K562 (cell line): ENCODE measurements around the gene PUM1. TPM values are rescaled to one million over a fixed set of nuclear protein-coding genes. Genes with fewer than 3 reads are reported as not detected.

Experiments
- ATAC-seq: fragments of 200-7000 bp; cut with Tn5 transposase; 3 replicates; pipeline ENCODE4 v1.9.1; 2020; ENCODE audit warnings: moderate library complexity
- BruUV-seq: library from RNA; stranded (reverse); fragments of 400-500 nt; replicated peaks from 2 replicates; lab custom pipeline; 2021; lab: Mats Ljungman, UMichigan
- CTCF ChIA-PET: fragments of 300-600 bp; formaldehyde crosslinking; extraction: SDS; loops from one replicate; lab custom pipeline; 2021; ENCODE audit warnings: low intra/inter-chr PET ratio; lab: Yijun Ruan, JAX
- POLR2A ChIA-PET: fragments of 300-600, 350-650 bp; sonication (Branson Sonifier 250); formaldehyde crosslinking; extraction: SDS; loops from one replicate; lab custom pipeline; 2021; ENCODE audit warnings: antibody characterized with exemption, inconsistent platforms; lab: Yijun Ruan, JAX
- DNase-seq, 4 experiments: peaks; one replicate each; pipeline versions ENCODE4 v3.0.0 to v3.0.0-alpha.2; 2011 to 2018; ENCODE audit warnings: low spot score in 3 of 4, mixed read lengths in 3 of 4; ENCODE audit errors: extremely low read depth in 1 of 4
- FAIRE-seq: peaks from 2 replicates; lab custom pipeline; 2011; peaks lifted over from hg19 to GRCh38; lab: Jason Lieb, UNC
- H2AFZ ChIP-seq: 2 replicates; pipeline ENCODE4 v1.6.0; 2011; ENCODE audit warnings: low read depth, low read length, control low read depth, inconsistent platforms
- H3K27ac ChIP-seq: fragments of 200-600 bp; 3 replicates; pipeline ENCODE4 v1.8.0; 2011; ENCODE audit warnings: low read depth, mild to moderate bottlenecking, control low read depth, inconsistent platforms, low read length, moderate library complexity, mixed read lengths; ENCODE audit errors: extremely low read depth
- H3K27me3 ChIP-seq, 2 experiments: fragments of 300-600 bp in 1 of 2; 2 replicates in 1 of 2; 3 replicates in 1 of 2; pipeline versions ENCODE4 v1.6.0 to v1.8.0; 2011; ENCODE audit warnings: inconsistent platforms in 2 of 2, low read length in 2 of 2, mild to moderate bottlenecking in 1 of 2, mixed read lengths in 1 of 2, moderate library complexity in 1 of 2; ENCODE audit not compliant: control insufficient read depth in 2 of 2, insufficient read depth in 2 of 2
- H3K36me3 ChIP-seq: fragments of 300-600 bp; 3 replicates; pipeline ENCODE4 v1.8.0; 2011; ENCODE audit warnings: mild to moderate bottlenecking, low read length, inconsistent platforms; ENCODE audit not compliant: control insufficient read depth, insufficient read depth
- H3K4me1 ChIP-seq, 2 experiments: fragments of 200-600 bp in 1 of 2; replicated peaks in 1 of 2; 2 replicates in 1 of 2; 3 replicates in 1 of 2; pipeline versions ENCODE4 v1.5.1 to v1.8.0; 2011; ENCODE audit warnings: inconsistent platforms in 2 of 2, low read length in 2 of 2, mild to moderate bottlenecking in 1 of 2, mixed read lengths in 1 of 2, moderate library complexity in 1 of 2; ENCODE audit not compliant: control insufficient read depth in 2 of 2, insufficient read depth in 2 of 2
- H3K4me2 ChIP-seq: 2 replicates; pipeline ENCODE4 v1.6.1; 2011; ENCODE audit warnings: low read length, control low read depth, inconsistent platforms, mixed read lengths; ENCODE audit not compliant: insufficient read depth
- H3K4me3 ChIP-seq: fragments of 200-600 bp; sonication (generic), shearing (Covaris generic); 2 replicates; pipeline ENCODE4 v1.5.1; 2016; ENCODE audit warnings: control low read depth, inconsistent platforms
- H3K79me2 ChIP-seq: fragments of 200-600 bp; 3 replicates; pipeline ENCODE4 v1.8.0; 2011; ENCODE audit warnings: low read length, inconsistent platforms; ENCODE audit not compliant: control insufficient read depth, insufficient read depth
- H3K9ac ChIP-seq, 2 experiments: 2 replicates each; pipeline versions ENCODE4 v1.6.0 to v1.6.1; 2011; ENCODE audit warnings: low read depth in 2 of 2, low read length in 2 of 2, control low read depth in 1 of 2, inconsistent platforms in 1 of 2, mild to moderate bottlenecking in 1 of 2, mixed read lengths in 1 of 2; ENCODE audit not compliant: insufficient read depth in 1 of 2
- H3K9me1 ChIP-seq: one replicate; pipeline ENCODE4 v1.6.0; 2011; ENCODE audit warnings: inconsistent platforms, mild to moderate bottlenecking, low read length, moderate library complexity; ENCODE audit not compliant: control insufficient read depth, insufficient read depth
- H3K9me3 ChIP-seq: replicated peaks from 2 replicates; pipeline ENCODE4 v1.5.1; 2011; ENCODE audit warnings: low read depth, low read length, inconsistent platforms; ENCODE audit not compliant: control insufficient read depth, insufficient read depth
- H4K20me1 ChIP-seq: replicated peaks from 2 replicates; pipeline ENCODE4 v1.6.1; 2011; ENCODE audit warnings: low read length, inconsistent platforms, mixed read lengths; ENCODE audit not compliant: control insufficient read depth, insufficient read depth
- BCOR ChIP-seq: fragments of 450-650 bp; IDR thresholded peaks from 2 replicates; pipeline ENCODE4 v1.6.1; 2016
- ETV6 ChIP-seq, 3 experiments: fragments of 150-350 bp in 1 of 3; sonication (generic) in 1 of 3; formaldehyde crosslinking in 1 of 3; IDR thresholded peaks; 2 replicates each; pipeline versions ENCODE4 v1.6.1 to v1.8.0; 2014 to 2022; ENCODE audit warnings: borderline replicate concordance in 2 of 3, low read depth in 2 of 3, antibody characterized with exemption in 1 of 3, low read length in 1 of 3, mild to moderate bottlenecking in 1 of 3, missing genetic modification reagents in 1 of 3
- FOSL1 ChIP-seq: fragments of 200-800 bp; sonication (Bioruptor generic); conservative IDR thresholded peaks from 2 replicates; pipeline ENCODE4 v1.6.1; 2016; ENCODE audit warnings: missing genetic modification characterization, missing compliant biosample characterization
- HCFC1 ChIP-seq: IDR thresholded peaks from 2 replicates; pipeline ENCODE4 v1.6.1; 2012; ENCODE audit warnings: low read depth, low read length, improper control_type of control experiment
- HDAC1 ChIP-seq, 2 experiments: fragments of 450-650 bp; IDR thresholded peaks; 2 replicates each; pipeline ENCODE4 v1.6.1; 2016 to 2017; ENCODE audit warnings: inconsistent platforms in 1 of 2, mild to moderate bottlenecking in 1 of 2, moderate library complexity in 1 of 2
- MCM3 ChIP-seq: fragments of 450-650 bp; IDR thresholded peaks from 2 replicates; pipeline ENCODE4 v1.6.1; 2016
- NR2C1 ChIP-seq, 2 experiments: fragments of 450-650 bp; IDR thresholded peaks; 2 replicates each; pipeline ENCODE4 v1.6.1; 2017; ENCODE audit warnings: mild to moderate bottlenecking in 2 of 2, antibody characterized with exemption in 1 of 2, inconsistent platforms in 1 of 2, missing compliant biosample characterization in 1 of 2, missing genetic modification characterization in 1 of 2
- PTTG1 ChIP-seq: fragments of 450-650 bp; IDR thresholded peaks from 2 replicates; pipeline ENCODE4 v1.6.1; 2016; ENCODE audit warnings: low read depth, mild to moderate bottlenecking, missing genetic modification characterization, missing compliant biosample characterization
- TAF1 ChIP-seq: IDR thresholded peaks from 2 replicates; pipeline ENCODE4 v1.6.1; 2011; ENCODE audit warnings: mild to moderate bottlenecking, low read length, moderate library complexity; ENCODE audit not compliant: insufficient read depth, control insufficient read depth, severe bottlenecking; ENCODE audit errors: extremely low read depth
- TBP ChIP-seq: optimal IDR thresholded peaks from 2 replicates; pipeline ENCODE3; 2011; ENCODE audit warnings: low read depth, low read length, improper control_type of control experiment
- TGIF2 ChIP-seq: sonication (generic); formaldehyde crosslinking; IDR thresholded peaks from 2 replicates; pipeline ENCODE4 v1.8.1; 2022; ENCODE audit warnings: mild to moderate bottlenecking, missing genetic modification reagents, moderate library complexity
- ZMIZ1 ChIP-seq, 2 experiments: fragments of 150-350 bp in 1 of 2; IDR thresholded peaks; 2 replicates each; pipeline ENCODE4 v1.6.1; 2012 to 2016; ENCODE audit warnings: low read depth in 2 of 2, low read length in 2 of 2, mild to moderate bottlenecking in 1 of 2, moderate library complexity in 1 of 2
- ZNF324 ChIP-seq: fragments of 250-450 bp; sonication (Bioruptor Pico); IDR thresholded peaks from 2 replicates; pipeline ENCODE4 v1.4.0; 2020; ENCODE audit warnings: mild to moderate bottlenecking
- ZNF584 ChIP-seq: fragments of 200-800 bp; sonication (Bioruptor generic); IDR thresholded peaks from 2 replicates; pipeline ENCODE4 v1.6.1; 2016; ENCODE audit warnings: low read depth, mild to moderate bottlenecking, missing genetic modification characterization, missing compliant biosample characterization
- ZNF668 ChIP-seq: fragments of 250-450 bp; sonication (Bioruptor Pico); IDR thresholded peaks from 2 replicates; pipeline ENCODE4 v1.8.0; 2022; ENCODE audit warnings: mild to moderate bottlenecking, inconsistent platforms
- WGBS: fragments of 100-300 bp; shearing (Covaris generic); methylation state at CpG from one replicate; pipeline ENCODE4 v1.1.6; 2016; ENCODE audit warnings: low coverage, mixed read lengths; ENCODE audit not compliant: insufficient coverage; ENCODE audit errors: missing lambda C conversion rate; 5-methylcytosine and 5-hydroxymethylcytosine counted together
- in situ Hi-C: fragments of 300-500 bp; cut with MboI; formaldehyde crosslinking; loops from 4 replicates; pipeline ENCODE4 v1.15.0; 2018; ENCODE audit warnings: inconsistent platforms, mixed read lengths
- intact Hi-C: fragments of 100-400 bp; cut with micrococcal nuclease; formaldehyde crosslinking; loops from 2 replicates; pipeline ENCODE4 v1.14.2; 2022
- polyA plus RNA-seq, 8 experiments: library from polyadenylated mRNA; depleted of rRNA in 4 of 8; stranded (reverse) in 5 of 8; unstranded in 3 of 8; fragments of >200 nt; fragmentation: Nextera tagmentation in 2 of 8; fragmentation: Illumina TruSeq in 1 of 8; extraction: Ambion mirVana in 2 of 8; extraction: Trizol in 1 of 8; gene quantifications; 2 replicates each; pipeline versions ENCODE4 v1.2.1 to v1.2.3, GENCODE V29; 2011 to 2014; ENCODE audit warnings: inconsistent platforms in 1 of 8, missing spikeins in 1 of 8
- total RNA-seq, 7 experiments: library from RNA; depleted of rRNA in 6 of 7; stranded (reverse); fragments of >200 nt in 6 of 7; fragmentation: Illumina TruSeq in 2 of 7; extraction: Trizol in 2 of 7; gene quantifications; 2 replicates each; pipeline versions ENCODE4 v1.2.1 to v1.2.3, GENCODE V29; 2011 to 2021; ENCODE audit warnings: low replicate concordance in 1 of 7
- TF ChIP-seq, protein P1 (sequence below), 2 experiments: fragments of 450-650 bp in 1 of 2; sonication (generic) in 1 of 2; formaldehyde crosslinking; conservative IDR thresholded peaks; 2 replicates each; pipeline versions ENCODE4 v1.4.0 to v1.8.1; 2020 to 2022; ENCODE audit warnings: mild to moderate bottlenecking in 1 of 2, missing genetic modification reagents in 1 of 2

Gene PUM1
- total and polyA plus RNA-seq, 9 of the 15 experiments (the other 6 are each of a cell fraction or from before 2014, with no cell fraction given): 37.7 to 104 (median 55.7) TPM

- no peak for TF ChIP-seq BCOR
- TF ChIP-seq PTTG1 (tag): no peak
- no peak for TF ChIP-seq HDAC1 (IDR thresholded peaks at IDR 0.05)
- TF ChIP-seq HCFC1: no peak
- TF ChIP-seq ZNF324 (CRISPR knock-in tag): no peak
- TF ChIP-seq TBP: no peak
- TF ChIP-seq MCM3: no peak
These were observed 69.4 kb downstream of the PUM1 start (continued) for GRCh38 chr1:30995990-30996612.

DNA sequence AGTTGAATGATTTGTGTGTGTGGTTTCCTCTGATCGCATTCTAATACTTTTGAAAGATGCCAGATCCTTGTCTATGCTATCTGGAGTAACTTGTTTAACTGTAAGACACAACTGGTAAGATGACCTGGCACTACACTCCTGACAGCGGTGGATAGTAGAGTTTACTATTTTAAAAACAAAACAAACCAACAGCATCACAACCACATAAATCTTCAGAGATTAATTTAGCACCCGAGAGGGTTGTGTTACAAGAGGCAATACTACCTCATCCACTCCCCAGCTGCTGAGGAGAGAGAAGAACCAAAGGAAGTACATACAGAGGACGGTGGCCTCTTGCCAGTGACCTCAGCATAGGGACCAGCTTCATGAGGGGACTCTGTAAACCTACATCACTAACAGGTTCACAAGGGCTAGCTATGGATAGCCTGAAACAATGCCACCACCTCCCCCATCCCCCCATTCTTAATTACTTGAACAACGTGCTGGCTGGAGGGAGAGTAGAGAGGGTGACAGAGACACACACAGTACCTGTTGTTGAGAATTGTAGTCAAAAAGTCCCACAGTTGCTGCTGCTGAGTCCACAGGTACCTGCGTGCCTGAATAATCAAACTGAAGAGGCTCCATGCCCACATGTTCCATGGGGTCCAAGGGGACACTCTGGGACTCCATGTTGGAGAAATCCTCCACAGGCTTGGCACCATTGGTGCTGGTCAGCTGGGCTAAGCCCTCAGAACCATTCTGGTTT lies 73.5 kb downstream of the PUM1 start:
- intact Hi-C loops (no loop called here), in situ Hi-C loops (no loop called here)
- WGBS: 71% methylated on average over 6 of the region's 6 CpGs
- Histone ChIP-seq H3K4me3 (no peak overlapping the region), H4K20me1 (peaks cover 14% of the 10 kb centered on the region), H2AFZ (no peak overlapping the region), H3K36me3 (peaks cover 93% of the 10 kb centered on the region), H3K27me3 (no peaks in the 10 kb centered on the region), H3K9me3 (no peaks in the 10 kb centered on the region), H3K9ac (no peak overlapping the region), H3K79me2 (peaks cover 93% of the 10 kb centered on the region), H3K9me1 (no peaks in the 10 kb centered on the region), H3K4me2 (no peak overlapping the region), H3K4me1 (peaks cover 0 to 2% of the 10 kb centered on the region in 2 experiments; a peak in 1 of 5 replicates), H3K27ac (no peak overlapping the region)
- FAIRE-seq (no peak), ATAC-seq (no peak; the same call in 1 of the 3 replicates), DNase-seq (no peak)
- ChIA-PET CTCF (no interaction called here), POLR2A (interaction anchor here (0.9 kb wide), 1 partner anchor 9 kb away, joined by 3 read pairs; no protein-coding TSS in a partner anchor)
- no TSS peak for BruUV-seq
- TF ChIP-seq ZMIZ1 (IDR thresholded peaks at IDR 0.05; ENCODE audit: low read depth in 2 of 2, low read length in 2 of 2) (no peak), TGIF2 (no peak), FOSL1 (tag) (no peak), TAF1 (no peak), NR2C1 (IDR thresholded peaks at IDR 0.05) (no peak), NR2C1 (tag; IDR thresholded peaks at IDR 0.05) (no peak), ETV6 (IDR thresholded peaks at IDR 0.05; ENCODE audit: borderline replicate concordance in 1 of 2, low read depth in 2 of 2, low read length in 1 of 2) (no peak), ETV6 (CRISPR knock-in tag; IDR thresholded peaks at IDR 0.05; ENCODE audit: borderline replicate concordance) (no peak), ZNF668 (no peak), ZNF584 (CRISPR knock-in tag) (no peak)
- TF ChIP-seq, protein P1, sequence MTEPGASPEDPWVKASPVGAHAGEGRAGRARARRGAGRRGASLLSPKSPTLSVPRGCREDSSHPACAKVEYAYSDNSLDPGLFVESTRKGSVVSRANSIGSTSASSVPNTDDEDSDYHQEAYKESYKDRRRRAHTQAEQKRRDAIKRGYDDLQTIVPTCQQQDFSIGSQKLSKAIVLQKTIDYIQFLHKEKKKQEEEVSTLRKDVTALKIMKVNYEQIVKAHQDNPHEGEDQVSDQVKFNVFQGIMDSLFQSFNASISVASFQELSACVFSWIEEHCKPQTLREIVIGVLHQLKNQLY (CRISPR knock-in tag; conservative IDR thresholded peaks at IDR 0.05): no peak
